Activated CD8-positive, alpha-beta memory T cell treated with anti-CD3 and anti-CD28 coated beads, Interleukin-2, amount 50 U/mL, for 24 hours (primary cell): Measurements from ENCODE around the gene KCNMB2.

Experiments used
- DNase-seq: peaks from one replicate; pipeline ENCODE4 v3.0.0-alpha.2; 2020; ENCODE audit errors: extremely low read depth

The KCNMB2 gene

DNA sequence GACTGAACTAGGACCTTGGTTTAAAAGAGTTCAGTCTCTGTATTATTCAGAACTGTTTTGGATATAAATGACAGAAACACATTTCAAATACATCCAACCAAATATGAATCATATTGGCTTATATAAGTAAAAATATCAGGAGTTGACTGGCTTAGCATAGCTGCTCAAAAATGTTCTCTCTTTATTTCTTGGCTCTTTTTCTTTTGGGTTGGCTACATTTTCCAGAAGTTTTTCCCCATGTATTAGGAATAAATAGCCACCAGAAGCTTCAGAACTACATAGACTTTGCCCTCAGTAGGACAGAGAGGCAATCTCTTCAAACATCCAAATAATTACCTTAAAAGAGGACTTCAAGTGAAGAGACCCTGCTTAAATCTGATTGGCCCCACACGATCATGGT lies 32.7 kb downstream of the KCNMB2 start:
- no peak for DNase-seq

DNA sequence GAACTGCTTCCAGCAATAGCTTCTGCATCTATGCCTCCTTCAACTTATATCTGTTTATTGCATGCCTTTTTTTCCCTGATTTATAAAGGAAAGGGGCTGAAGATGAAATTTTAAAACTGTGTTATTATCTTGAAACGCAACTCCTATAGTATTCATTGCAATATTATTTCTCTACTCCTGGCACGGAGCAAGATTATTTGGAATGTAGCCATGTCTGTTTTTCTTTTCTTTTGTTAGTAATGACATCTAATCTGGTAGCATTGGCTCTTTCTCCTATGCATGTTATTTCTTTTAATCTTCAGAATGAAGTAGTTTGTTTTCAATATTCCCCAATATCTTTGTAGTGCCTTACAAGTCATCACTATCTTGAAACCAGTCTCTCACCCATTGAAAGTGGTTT lies 33.6 kb downstream of the KCNMB2 start:
- DNase-seq = no peak

DNA sequence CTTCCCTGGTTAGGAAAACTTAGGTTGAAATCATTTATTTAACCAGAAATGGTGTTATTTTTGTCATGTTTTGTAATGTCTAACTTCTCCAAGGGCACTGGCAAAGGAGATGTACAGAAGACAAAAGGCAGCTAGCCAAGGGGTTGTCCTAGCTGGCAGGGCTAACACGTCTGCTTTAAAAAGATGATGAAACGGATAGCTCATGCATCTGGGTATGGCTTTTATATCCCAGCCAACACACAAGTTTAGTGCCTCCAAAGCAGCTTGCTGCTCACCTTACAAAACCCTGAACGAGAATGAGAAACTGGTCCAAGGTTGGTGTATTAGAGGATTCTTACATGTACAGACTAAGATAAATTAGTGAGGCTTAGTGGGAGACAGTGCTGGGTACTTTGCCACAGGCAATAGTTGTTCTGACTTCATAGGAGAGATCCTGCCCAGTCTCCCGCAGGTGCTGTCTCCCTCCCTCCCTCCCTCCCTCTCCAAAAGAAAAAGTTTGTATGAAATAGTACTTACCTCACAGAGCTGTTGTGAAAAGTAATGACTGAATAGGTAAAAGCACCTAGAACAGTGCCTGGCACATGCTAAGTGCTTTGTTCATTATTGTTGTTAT lies 47.8 kb downstream of the KCNMB2 start:
- no peak for DNase-seq

DNA sequence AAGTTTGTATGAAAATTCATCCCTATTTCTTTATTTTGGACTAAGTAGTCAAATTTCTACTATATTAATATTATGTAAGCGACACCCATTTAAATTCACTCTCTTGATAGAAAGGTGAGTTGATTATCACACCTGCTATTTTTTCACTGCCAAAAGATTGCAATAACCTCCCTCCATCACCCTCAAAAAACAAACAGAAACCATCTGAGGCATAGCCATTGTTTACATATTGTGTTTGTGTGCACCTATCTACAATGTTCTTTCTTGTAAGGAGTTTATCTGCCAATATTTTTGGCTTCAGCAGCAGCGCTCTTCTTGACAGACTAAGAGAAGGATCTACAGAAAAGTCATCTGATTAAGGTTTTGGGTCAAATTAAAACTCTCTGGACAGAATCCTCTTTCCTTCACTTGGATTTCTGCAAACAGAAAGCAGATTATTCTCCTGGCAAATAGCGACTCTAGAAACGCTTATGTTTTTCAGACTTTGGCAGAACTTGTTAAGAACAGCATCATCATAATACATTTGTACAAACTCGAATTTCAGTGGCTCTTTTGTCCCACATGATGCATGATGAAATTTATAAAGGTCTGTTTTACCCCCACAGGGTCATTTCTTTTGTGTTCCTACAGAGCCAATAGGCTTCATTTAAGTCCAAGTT lies 48.6 kb downstream of the KCNMB2 start:
- DNase-seq = no peak

DNA sequence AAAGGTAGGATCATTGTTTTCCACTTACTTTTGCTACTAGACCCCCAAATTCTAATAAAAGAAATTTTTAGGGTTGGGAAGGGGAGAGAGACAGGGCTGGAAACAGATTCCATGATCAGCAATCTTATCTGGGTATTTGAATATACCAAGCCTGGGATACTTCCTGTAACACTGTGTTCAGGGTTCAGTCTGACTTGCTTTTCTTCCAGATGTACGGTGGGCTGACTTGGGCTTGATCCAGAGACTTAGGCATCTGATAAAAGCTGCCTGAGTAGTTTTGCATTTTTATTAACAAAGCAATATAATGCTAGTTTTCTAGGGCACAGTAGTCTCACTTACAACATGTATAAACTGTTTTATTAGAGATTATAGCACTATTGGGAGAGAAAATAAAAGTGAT lies 49.2 kb downstream of the KCNMB2 start:
- DNase-seq = no peak

DNA sequence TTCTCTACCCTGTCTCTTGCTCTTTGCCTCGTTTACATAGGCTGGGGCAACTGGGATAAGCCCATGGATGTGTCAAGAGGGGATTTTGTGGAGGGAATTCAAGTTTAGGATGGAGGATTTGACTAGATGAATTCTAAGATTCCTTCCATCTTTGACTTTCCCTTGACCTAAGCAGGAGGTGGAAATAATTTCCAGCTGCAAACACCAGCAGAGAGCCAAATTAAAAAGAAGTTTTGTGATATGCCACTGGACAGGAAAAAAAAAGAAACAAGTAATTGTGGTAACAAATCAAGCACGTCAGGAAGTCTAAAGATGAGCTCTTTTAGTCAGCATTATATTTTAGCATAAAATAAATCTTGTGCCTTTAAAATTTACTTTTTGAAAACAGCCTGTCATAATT lies 49.8 kb downstream of the KCNMB2 start:
- no peak for DNase-seq

DNA sequence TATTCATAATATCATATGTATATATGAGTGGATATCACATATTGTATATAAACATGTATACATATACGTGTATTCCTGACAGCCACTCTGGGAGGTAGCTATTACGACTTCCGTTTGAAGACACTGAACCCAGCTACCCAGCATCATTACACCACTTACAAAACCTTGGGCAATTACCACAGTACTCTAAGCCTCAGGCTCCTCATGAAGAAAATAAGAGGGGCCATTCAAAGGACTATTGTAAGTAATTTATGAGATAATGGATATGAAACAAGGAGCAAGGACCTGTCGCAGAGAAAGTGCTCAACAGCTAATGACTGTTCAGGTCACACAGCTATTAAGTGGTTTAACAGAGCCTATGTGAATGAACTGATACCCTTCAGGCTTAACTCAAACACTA lies 52.4 kb downstream of the KCNMB2 start:
- DNase-seq = no peak

DNA sequence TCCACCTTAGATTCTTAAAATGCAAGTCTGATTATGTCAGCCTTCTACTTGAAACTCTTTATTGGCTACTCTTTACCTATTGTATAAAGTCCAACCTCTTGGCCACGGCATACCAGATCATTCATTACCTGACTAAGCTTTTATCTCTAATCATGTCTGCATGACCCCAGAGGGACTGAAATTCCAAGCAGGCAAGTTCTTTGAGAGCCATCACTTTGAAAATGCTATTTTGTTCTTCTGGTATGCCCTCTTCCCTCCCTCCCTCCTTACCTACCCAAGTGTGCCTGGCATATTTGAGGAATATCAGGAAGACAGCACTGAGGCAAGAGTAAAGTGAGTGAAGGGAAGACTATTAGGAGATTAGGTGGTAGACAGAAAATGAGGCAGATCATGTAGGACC lies 57.5 kb downstream of the KCNMB2 start:
- no peak for DNase-seq

DNA sequence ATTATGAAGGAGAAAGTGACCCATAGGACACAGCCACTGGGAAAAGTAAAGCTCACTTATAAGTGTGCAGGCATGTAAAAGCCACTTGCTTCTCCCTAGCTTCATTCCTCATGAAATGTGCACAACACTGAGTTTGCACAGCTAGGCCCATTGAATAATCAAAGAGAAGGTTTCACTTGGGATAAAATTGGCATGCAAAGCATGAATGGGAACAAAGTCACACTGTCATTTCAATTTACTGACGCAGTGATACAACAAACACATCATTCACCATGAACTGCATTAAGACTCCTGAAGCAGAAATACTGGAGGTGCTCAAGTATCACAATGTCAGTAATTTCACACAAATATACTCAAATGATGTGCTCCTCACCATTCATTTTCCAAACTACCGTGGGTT lies 61.1 kb downstream of the KCNMB2 start:
- no peak for DNase-seq

DNA sequence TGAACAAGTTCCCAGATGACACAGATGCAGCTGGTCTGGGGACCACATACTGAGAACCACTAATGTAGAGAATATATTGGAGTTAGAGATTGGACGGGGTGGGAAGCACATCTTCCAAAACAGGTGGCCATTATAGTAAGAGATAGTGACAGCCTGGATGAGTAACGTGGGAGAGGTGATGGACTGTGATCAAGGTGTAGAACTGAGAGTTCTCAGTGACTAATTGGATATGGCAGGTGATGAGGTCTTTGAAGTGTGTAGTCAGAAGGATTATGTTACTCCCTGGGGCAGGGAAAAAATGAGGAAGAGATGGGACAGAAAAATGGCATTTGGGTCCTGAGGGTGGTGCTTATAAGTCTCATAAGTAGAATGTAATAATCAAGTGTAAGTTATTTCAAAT lies 66.6 kb downstream of the KCNMB2 start:
- no peak for DNase-seq

DNA sequence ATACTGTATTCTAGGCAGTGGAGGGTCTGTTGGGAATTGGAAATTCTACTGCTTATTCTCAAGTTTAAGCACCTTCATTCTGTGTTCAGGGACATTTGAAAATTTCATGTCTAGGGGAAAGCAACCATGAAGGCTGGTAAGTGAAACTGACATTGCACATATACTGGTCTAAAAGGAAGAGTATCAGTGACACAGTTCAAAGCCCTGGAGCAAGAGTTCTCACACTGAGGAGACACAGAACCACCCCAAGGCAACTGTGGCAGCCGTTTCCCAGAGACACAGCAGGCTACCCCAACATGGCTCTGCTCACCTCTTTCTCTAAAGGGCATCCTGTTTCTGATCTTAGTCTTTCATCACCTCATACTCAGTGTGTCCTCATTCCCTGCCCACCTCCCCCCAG lies 67.5 kb downstream of the KCNMB2 start:
- DNase-seq = no peak

DNA sequence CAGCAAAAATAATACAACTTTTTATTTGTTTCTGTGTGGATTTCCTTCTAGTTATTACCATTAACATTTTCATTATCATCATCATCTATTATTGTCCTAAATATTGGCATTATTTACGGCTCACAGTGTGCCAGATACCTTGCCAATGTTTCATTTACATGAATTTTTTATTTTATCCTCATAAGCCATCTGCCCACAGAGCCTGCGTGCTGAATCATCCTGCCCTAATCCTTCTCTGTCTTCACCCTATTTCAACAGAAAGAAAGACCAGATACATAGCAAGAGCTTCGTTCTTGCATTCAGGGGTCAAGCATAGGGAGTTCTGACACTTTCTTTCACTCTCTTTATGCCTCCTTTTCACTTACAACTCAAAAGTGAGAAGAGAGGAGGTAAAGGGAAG lies 82.0 kb downstream of the KCNMB2 start:
- no peak for DNase-seq

DNA sequence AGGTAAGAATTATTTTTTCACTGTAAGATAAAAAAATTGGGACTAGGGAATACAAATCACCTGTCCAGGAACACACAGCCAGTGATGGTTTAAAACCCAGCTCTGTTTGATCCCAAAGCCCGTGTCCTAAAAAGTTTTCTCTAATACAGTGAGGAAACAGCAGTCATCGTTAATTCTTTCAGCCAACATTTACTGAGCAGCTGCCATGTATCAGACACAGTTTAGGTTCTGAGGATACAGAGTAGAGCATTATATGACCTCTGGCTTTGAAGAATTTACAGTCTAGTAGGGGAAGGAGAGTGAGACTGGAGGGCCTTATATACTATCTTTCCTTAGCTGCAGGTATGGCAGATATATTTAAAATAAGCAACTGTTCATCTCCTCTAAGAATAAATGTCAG lies 82.7 kb downstream of the KCNMB2 start:
- DNase-seq = no peak

DNA sequence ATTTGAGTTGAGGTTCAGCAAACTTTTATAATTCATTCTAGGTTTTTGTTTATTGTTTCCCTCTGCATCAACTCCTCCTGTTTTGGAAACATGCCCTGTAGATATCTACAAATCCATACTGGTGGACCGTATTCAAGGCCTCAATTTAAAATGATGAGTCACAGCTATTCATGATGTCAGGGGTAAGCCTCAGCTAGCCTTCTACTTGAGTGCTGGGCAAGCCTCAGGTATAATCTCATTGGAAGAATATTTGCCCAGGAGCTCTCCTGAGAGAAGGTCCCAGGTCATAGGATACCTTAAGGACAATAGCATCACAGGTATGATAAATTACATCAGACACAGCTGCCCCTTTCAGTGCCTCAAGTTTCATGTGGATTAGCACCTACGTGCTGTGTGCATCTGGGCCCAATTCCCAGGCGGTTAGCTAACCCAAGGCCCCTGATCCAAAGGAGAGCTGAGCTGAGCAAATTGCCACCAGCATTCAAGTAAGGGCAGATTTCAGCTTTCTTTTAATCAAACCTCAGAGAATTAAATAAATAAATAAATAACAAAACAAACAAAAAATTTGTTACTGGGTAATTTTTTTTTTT lies 87.5 kb downstream of the KCNMB2 start:
- DNase-seq = no peak

DNA sequence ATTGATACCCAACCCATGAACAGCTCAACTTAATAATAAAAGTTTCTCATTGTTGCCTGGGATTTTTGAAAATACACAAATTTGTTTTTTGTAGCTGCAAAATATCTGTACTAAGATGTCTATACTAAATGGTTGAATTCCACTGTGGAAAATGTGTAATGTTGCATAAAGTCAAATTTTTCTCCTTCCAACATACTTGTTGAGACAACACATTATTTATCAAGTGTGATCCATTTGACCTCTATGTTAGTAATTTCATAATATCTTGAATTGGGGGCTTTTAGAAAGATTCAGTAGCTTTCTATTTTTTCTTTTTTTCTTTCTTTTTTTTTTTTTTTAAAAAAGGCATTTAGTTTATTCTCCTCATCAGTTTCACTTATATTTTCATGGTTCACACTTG lies 88.0 kb downstream of the KCNMB2 start:
- DNase-seq = no peak

DNA sequence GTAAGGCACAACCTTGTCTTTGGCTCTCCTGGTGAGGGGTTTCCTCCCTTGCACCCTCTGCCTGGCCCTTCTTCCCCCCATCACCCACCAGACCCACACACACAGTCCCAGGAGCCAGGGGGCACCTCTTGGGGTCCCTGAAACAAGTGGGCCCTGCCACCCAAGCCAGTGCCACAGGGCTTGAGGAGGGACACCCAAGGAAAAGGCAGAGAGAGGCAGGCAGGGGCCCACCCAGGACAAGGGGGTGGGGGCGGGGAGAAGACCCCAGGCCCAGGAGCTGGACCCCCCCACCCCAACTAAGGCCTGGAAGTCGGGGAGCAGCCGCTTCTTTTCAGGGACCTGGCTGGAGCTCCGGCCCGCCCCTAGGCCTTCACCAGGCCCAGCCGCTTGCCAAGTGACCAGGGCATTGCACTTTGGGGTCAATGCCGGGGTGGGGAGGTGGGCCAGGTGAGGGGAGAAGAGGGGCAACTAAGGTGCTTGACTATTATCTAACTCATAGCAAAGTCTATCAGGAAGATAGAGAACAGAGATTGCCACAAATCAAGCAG lies 88.9 kb downstream of the KCNMB2 start:
- no peak for DNase-seq

DNA sequence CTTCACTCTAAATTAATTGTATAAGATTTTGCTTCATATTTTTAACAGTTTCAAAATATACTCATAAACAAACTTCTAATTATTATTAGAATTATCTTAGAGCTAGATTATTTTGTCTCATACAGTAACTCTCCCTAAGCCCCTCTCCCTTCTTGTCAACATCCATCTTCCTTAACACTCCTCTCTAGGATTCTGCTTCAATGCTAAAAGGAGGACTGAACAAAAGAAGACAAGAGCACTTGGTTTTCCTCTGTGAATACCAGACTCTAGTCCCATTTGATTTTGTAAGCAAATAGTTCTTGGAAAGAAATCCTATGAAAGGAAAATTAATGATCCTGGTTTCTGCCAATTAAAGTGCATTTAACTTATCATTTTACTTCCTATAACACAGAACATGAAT lies 91.8 kb downstream of the KCNMB2 start:
- no peak for DNase-seq

DNA sequence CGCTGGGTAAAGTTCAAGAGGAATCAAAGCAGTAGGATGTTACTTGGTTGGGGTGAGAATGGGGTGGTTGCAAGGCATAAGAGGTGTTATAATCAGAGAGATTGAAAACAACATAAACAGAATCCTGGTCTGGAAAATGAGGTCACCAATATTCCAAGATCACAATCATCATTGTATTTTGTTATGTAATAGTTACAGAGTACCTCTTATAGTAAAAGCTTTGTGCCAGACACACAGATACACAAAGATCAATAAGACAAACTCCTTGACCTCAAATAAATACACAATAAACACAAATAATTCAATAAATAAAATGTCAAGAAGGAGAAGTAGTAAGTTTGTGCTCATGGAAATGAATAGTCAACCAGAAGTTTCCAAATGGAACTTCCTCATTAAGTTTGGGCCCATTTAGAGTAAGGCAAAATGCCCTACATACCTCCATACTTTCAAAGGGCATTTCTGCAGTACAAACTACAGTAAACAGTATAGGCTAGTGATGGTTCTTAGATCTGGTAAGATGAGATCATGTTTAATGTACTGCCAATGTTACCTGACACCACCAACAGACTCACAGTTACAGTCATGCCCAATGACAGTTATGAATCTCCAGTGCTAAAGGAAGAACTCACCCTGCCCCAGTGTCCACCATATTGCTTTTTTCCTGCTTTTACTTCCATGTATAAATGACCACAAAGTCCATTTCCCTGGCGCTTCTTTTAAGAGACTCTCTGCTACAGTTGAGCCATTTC lies 93.4 kb downstream of the KCNMB2 start:
- no peak for DNase-seq

DNA sequence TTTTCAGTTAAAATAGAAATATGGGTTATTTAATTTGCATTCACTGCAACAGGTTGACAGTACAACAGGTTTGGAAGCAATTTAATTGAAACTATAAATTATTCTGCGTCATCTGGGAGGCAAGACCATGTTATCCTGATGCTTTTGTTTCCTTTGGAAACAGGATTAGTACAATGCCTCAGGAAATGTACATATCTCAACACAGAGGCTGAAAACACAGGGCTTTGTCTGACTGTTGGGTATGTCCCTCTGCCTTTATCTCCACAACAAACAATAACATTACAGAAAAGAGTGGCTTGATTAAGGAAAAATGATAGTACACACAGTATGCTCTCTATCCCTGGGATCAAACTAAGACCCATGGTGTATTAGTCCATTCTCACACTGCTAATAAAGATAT lies 95.7 kb downstream of the KCNMB2 start:
- no peak for DNase-seq

DNA sequence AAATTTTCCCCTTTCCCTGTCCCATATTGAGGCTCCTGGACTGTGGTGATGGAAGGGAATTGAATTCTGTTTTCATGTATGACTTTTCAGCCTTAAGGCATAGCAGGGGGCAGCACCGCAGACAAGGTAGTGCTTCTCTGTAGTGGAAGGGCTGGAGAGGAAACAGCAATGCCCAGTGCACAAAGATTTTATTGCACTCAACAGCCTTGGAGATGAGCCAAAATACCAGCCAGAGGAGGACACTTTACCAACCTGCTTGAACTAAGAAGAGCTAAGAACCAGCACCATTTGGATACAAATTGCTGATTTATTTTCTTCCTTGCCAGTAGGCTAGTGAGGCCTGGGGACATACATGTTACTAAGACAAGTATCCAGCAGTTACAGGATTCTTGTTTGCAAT lies 98.7 kb downstream of the KCNMB2 start:
- DNase-seq = no peak

DNA sequence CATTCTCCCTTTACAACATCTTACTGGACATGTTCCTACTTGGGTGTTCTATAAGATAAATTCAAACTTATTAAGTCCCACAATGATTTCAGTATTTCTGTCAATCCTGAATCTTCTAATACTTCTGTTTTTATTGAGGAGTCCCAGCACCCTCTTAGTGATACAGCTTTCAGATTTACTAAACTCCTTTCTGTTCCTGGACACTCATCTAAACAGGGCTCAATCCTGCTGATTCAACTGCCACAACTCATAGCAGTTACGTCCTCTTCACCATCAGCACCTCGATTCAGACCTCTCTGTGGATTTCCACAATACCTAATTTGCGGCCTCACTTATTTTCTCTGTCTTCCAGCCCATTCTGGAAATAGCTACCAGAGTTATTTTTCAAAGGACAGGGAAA lies 101.6 kb downstream of the KCNMB2 start:
- DNase-seq = no peak

DNA sequence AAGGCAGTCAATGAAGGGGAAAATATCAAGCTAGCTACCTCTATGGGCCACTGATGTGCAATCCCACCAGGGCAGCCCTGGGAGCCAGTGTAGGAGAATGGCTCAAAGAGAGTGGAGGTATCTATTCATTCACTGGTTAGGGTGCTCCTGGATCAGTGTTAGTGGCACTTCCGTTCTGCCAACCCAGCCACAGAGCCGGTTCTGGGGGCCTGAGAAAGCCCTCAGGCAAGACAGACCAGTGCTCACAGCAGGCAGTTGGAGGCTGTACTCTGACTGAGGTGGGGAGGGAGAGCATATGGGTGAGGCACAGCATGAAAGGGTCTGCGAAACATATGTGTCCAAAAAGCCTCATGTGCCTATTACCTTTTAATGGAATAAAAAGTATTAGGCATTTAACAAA lies 109.3 kb downstream of the KCNMB2 start:
- no peak for DNase-seq
